Hippocampal formation (tissue), 2 donors: Measurements from ENCODE around the gene BYSL.

Source experiments
- DNase-seq, 2 donors: peaks; one replicate each; lab custom pipeline; 2025; lab: John Stamatoyannopoulos, UW

The BYSL gene

DNA sequence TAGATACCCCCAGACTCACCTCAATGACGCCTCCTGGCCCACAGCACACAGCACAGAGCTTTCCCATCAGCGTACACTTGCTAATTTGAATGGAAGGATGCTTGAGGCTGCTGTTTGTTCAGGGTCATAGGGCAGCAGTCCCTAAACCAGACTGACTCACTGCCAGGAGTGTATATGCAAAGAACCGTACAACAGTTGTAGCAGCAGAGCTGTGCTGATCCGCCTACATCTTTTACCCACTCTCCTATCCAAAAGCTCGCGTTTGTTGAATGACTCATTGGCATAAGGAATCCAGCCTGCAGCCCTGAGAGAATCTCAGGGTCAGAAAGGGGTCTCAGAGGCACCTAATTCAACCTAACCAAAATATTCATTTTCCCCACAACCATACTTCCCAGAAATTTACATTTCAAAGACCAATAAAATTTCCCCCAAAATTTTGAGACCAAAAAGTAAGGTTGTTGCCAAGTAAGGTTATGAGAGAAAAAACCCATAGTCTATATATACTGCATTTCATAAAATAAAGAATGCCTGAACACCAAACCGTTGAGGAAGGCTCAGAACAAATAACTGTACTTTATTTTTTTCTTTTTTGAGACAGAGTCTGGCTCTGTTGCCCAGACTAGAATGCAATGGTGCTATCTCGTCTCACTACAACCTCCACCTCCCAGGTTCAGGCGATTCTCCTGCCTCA lies 55.6 kb downstream of the BYSL start:
- DNase-seq, result no peak
